ENCODE data around the gene CCDC88B.
A peak's percentile ranks its signal among the peaks of the same experiment; 100 is the strongest.

CCDC88B gene

GRCh38 chr11:64347193-64347867, 7.3 kb downstream of the CCDC88B start:
- DNase-seq (ENCODE audit: low spot score), result no peak

DNA sequence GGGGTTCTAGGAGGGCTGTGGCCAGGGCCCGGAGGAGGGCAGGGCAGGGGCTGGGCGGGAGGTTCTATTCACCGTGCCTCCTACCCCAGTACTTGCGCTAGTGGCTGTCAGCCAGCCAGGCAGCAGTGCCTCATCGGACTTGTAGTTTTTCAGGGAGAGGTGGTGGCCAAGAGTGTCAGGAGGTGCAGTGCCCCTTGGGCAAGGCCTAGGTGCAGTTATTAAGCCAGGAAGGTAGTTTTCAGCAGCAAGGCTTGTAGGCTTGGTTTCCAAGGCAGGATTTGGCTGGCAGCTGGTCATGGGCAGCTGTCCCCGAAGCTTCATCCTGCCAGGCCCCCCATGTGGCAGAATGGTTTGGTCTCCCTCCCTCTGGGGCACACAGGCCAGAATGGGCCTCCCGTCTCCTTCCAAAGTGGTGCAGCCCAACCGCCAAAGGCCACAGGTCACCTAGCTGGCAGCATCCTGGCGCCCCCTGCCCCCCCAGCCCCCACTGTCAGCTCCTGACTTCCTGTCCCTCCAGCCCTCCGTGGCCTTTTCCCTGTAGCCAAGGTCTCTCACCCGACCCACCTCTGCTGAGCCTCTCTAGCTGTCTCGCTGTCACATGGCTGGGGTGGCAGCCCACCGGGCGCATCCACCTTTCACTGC, 8.5 kb downstream of the CCDC88B start:
- DNase-seq (ENCODE audit: low spot score), result peak; percentile 83

- DNase-seq (ENCODE audit: low spot score), result no peak
Measured at GRCh38 chr11:64349025-64349387, 9.0 kb downstream of the CCDC88B start.

DNA sequence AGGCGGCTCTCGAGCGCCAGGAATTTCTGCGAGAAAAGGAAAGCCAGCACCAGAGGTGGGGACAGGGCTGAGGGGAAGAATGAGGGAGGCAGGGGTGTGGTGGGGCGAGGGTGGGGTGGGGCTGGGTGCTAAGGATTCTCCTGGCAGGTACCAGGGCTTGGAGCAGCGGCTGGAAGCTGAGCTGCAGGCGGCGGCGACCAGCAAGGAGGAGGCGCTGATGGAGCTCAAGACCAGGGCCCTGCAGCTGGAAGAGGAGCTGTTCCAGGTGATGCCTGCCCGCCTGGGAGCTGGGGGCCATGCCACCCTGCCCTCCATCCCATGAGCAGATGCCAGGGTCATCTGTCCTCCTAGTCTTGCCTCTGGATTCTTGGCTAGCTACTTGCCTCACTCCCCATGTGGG, 9.4 kb downstream of the CCDC88B start:
- no peak for DNase-seq (ENCODE audit: low spot score)

DNA sequence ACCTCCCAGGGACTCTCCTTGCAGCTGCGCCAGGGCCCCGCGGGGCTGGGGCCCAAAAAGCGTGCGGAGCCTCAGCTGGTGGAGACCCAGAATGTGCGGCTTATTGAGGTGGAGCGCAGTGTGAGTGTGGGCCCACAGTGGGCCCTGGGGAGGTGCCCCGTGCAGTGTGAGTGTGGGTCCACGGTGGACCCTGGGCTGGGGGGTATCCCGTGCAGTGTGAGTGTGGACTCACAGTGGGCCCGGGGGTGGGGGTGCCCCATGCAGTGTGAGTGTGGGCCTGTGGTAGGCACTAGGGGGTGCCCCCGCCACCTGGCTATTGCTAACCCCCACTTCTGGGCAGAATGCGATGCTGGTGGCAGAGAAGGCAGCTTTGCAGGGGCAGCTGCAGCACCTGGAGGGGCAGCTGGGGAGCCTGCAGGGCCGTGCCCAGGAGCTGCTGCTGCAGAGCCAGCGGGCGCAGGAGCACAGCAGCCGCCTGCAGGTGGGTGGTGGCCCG, 11.2 kb downstream of the CCDC88B start:
- DNase-seq (ENCODE audit: low spot score), result no peak

- peak; percentile 61 for DNase-seq (ENCODE audit: low spot score)
Measured at GRCh38 chr11:64352099-64352994, 12.3 kb downstream of the CCDC88B start.

GRCh38 chr11:64352995-64353714, 13.2 kb downstream of the CCDC88B start:
- no peak for DNase-seq (ENCODE audit: low spot score)

- DNase-seq (ENCODE audit: low spot score), result no peak
Measured at GRCh38 chr11:64353715-64354506, 13.9 kb downstream of the CCDC88B start.

GRCh38 chr11:64355078-64355940, 15.3 kb downstream of the CCDC88B start:
- DNase-seq (ENCODE audit: low spot score), result peak; percentile 91

DNA sequence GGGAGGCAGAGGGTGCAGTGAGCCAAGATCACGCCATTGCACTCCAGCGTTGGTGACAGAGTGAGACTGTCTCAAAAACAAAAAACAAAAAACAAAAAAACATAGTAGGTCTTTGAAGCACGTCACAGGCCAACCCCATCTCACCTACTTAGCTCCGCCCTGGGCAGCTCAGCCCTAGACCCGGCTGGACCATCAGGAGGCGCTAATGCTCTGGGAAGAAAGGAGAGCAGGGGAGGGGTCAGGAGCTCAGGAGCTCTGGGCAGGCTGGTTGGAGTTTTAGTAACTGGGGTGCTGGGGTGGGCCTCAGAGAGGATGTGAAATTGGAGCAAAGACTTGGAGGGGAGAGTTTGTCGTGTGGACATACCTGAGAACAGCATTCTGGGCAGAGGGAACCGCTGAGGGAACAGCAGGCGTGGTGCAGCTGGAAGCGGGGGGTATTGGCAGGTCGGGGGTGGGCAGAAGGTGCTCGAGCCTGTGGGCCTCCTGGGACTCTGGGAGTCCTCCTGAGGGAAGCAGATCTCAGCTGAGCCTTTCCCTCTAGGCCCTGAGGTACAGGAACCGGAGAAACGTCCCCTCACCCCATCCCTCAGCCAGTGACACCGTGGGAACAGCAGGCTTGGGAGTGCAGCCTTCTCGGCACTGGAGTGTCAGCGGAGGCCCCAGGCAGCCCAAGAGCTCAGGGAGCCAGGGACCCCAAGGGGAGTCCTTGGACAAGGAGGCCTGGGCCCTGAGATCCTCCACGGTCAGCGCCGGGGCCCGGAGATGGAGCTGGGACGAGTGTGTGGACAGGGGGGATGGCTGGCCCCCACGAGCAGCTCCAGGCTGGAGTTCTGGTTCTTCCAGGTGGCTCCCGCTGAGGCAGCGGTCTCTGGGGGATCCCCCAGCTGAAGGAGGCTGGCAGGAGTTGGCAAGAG, 16.8 kb downstream of the CCDC88B start:
- DNase-seq (ENCODE audit: low spot score), result peak; percentile 91

- DNase-seq (ENCODE audit: low spot score), result no peak
Measured at GRCh38 chr11:64357446-64357845, 17.4 kb downstream of the CCDC88B start.

DNA sequence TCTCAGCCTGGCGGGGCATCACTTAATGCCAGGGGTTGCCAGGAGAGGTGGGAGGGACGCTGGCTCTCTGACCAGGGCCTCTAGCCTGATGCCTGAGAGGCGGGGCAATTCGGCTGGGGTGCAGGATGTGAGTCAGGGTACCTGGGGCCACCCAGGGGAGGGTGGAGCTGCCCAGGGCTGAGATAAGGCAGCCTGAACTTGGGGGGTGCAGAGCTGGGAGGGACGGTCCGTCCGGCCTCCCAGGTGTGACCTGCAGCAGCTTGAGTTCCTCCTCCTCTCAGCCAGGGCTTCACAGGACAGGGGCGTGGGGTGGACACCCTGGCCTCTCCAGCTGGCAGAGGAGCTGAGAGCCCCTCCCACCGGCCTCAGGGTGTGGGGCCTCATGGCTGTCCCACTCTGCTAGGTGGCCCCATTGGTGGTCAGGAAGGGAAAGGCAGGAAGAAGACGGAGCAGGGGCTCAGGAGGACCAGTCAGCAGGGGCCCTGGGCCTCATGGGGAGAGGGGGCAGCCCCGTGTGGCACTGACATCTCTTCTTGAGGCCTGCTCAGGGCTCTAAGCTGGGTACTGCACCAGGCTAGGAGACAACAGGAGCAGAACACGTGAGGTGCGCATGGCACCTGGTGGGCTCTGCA, 18.0 kb downstream of the CCDC88B start:
- DNase-seq (ENCODE audit: low spot score), result no peak

DNA sequence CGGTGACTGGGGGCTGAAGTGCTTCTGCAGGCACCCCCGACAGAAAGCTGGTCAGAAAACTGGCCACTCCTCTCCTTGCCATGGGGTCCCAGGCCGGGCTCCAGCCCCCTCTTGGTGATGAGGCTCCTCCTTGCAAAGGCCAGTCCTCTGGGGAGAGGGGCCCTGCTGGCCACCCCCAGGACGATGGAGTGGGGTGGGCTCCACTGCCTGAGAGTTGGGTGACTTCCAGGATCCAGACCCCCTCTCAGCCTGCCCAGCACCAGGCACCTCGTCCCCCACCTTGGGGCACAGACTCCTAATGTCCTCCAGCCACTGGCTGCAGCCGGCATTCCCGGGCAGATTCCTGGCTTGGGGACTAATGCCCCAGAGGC, 18.5 kb downstream of the CCDC88B start:
- peak; percentile 38 for DNase-seq (ENCODE audit: low spot score)

GRCh38 chr11:64358907-64359711, 19.1 kb downstream of the CCDC88B start, which contains the start of gene RPS6KA4:
RPS6KA4 (plus strand) TSS chr11:64359162; CDS start chr11:64359236, 74 bp downstream.
- DNase-seq (ENCODE audit: low spot score), result peak; percentile 53

GRCh38 chr11:64359712-64360445, 19.9 kb downstream of the CCDC88B start:
- peak; percentile 70 for DNase-seq (ENCODE audit: low spot score)

DNA sequence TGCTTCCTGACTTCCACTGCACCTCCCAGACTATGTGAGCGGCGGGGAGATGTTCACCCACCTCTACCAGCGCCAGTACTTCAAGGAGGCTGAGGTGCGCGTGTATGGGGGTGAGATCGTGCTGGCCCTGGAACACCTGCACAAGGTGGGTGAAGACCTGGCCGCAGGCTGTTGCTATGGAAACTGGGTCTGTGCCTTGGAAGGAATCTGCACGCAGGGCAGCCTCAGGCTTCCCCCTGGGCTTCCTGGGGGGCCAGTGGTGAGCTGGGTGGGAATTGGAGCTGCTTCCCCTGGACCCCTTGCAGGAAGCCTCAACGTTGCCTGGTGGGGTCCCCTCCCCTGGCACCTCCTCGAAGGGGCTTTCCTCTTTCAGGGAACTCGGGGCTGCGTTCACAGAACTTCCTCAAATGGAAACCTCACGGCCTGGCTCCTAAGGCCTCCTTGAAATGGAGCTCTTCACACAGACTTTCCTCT, 20.5 kb downstream of the CCDC88B start:
- no peak for DNase-seq (ENCODE audit: low spot score)

DNA sequence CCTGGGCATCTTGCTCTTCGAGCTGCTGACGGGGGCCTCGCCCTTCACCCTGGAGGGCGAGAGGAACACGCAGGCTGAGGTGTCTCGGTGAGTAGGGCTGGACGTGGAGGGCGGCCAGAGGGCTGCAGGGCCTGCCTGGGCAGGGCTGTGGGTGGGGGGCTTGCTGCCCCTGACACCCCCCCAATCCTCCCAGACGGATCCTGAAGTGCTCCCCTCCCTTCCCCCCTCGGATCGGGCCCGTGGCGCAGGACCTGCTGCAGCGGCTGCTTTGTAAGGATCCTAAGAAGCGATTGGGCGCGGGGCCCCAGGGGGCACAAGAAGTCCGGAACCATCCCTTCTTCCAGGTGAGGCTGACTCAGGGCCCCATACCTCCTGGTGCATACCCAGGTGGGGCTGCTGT, 21.7 kb downstream of the CCDC88B start:
- DNase-seq (ENCODE audit: low spot score), result no peak

Data from cerebellar cortex (tissue), 1 donor.